Measurements from ENCODE around the gene ARRDC2. TPM values are rescaled to one million over a fixed set of nuclear protein-coding genes. Genes with fewer than 3 reads are reported as not detected.
"Not testable (repeated sequence)": the region's sequence is repeated elsewhere in the genome, so short reads cannot be mapped to it uniquely, and the experiment has no call there.

ARRDC2 gene
- total RNA-seq, 2 donors from 2014 or later: 32.0 to 98.0 TPM

DNA sequence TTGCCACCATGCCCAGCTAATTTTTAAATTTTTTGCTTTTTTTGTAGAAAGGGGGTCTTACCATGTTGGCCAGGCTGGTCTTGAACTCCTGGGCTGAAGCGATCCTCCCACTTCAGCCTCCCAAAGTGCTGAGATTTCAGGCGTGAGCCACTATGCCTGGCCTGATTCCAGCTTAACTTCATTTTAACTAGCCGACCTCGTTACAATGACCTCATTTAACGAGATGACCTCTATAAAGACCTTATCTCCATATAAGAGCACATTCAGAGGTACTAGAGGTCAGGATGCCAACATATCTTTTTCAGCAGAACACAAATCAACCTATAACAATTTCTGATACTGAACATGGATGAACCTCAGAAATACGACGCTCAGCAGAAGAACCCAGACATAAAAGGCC lies 30.5 kb upstream of the ARRDC2 start:
- H3K9me3 Mint-ChIP-seq: no peaks in the 10 kb centered on the region
- no peak overlapping the region for H3K4me3 Mint-ChIP-seq
- no peaks in the 10 kb centered on the region for H3K4me1 Mint-ChIP-seq
- H3K36me3 Mint-ChIP-seq (ENCODE audit: low read depth): no peaks in the 10 kb centered on the region
- no peak overlapping the region for H3K27ac Mint-ChIP-seq
- no peak for ATAC-seq (replicated peaks)
- H3K27me3 Mint-ChIP-seq: peaks cover 9% of the 10 kb centered on the region

DNA sequence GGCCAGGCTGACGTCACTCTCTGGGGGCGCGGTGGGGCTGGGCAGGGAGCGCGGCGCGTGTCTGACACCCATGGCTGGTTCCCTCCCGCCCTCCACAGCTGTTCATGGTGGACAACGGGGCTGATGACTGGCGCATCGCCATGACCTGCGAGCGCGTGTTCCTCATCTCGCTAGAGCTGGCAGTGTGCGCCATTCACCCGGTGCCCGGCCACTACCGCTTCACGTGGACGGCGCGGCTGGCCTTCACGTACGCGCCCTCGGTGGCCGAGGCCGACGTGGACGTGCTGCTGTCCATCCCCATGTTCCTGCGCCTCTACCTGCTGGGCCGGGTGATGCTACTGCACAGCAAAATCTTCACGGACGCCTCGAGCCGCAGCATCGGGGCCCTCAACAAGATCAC lies 26.4 kb upstream of the ARRDC2 start:
- Mint-ChIP-seq H3K4me3 (no peak overlapping the region), H3K27me3 (peaks cover 9% of the 10 kb centered on the region), H3K9me3 (no peaks in the 10 kb centered on the region), H3K4me1 (peaks cover 5% of the 10 kb centered on the region), H3K27ac (no peak overlapping the region), H3K36me3 (ENCODE audit: low read depth) (no peaks in the 10 kb centered on the region)
- ATAC-seq (replicated peaks): no peak

DNA sequence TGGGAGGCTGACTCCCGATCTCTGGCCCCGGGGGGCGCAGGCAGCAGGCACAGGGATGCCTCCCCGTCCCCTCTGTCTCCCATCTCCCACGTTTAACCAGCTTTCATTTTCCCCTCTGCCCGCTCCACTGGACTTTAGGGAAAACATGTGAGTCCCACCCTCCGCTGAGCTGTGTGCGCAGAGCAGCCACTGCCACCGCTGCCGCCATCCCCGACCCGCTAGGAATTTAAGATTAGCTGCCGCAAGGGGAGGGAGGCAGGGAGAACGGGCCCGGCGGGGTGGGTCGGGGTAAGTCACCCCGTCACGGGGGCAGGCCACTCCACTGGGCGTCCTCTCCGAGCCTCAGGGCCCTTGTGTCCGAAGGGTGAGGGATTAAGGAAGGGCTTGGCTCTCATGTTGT lies 25.5 kb upstream of the ARRDC2 start:
- H3K4me1 Mint-ChIP-seq: peaks cover 5% of the 10 kb centered on the region
- no peak for ATAC-seq (replicated peaks)
- H3K9me3 Mint-ChIP-seq: no peaks in the 10 kb centered on the region
- no peaks in the 10 kb centered on the region for H3K36me3 Mint-ChIP-seq (ENCODE audit: low read depth)
- H3K27ac Mint-ChIP-seq: no peak overlapping the region
- peaks cover 9% of the 10 kb centered on the region for H3K27me3 Mint-ChIP-seq
- H3K4me3 Mint-ChIP-seq: no peak overlapping the region

DNA sequence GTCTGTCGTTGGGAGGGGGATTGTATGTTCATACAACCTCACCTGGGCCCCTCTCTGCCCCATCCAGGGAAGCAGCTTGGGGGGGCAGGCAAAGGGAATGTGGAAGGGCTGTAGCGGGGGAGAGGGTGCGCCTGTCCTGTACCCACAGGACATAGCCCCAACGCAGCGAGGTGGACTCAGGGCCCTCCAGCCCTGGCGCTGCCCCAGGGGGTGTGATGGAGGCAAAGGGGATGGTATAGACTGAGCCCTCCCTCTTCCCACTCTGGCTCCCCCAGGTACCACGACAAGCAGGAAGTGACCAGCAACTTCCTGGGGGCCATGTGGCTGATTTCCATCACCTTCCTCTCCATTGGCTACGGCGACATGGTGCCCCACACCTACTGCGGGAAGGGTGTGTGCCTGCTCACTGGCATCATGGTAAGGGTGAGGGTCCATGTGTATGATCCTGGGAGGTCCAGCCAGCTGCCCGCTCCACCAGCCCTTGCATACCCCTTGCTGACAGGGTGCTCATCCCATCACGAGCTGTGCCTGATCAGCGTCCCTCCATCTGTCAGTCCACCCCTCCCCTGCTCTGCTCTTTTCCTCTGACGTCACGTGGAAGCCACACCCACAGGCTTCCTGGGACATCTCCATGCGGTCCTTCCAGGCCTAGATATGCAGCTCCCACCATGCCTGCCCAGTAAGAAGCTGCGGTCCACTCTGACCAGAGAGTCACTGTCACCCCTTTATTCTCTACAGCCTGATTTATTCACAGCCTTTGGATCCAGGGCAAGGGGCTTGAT lies 22.7 kb upstream of the ARRDC2 start:
- Mint-ChIP-seq H3K9me3 (no peaks in the 10 kb centered on the region), H3K27me3 (peaks cover 8% of the 10 kb centered on the region), H3K27ac (peak overlapping the region; percentile 73), H3K4me3 (no peak overlapping the region), H3K4me1 (peaks cover 5% of the 10 kb centered on the region), H3K36me3 (ENCODE audit: low read depth) (no peaks in the 10 kb centered on the region)
- ATAC-seq (replicated peaks): no peak

DNA sequence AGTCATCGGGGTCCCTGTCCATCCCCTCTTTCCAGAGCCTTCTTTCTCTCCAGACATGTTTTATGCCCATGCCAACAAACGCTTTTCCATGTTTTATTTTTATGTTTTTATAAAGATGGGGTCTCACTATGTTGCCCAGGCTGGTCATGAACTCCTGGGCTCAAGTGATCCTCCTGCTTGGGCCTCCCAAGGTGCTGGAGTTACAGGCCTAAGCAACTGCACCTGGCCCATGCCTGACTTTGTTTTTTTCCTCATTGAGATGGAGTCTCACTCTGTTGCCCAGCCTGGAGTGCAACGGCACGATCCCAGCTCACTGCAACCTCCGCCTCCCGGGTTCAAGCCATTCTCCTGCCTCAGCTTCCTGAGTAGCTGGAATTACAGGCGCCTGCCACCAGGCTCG lies 21.4 kb upstream of the ARRDC2 start:
- not testable (repeated sequence) for H3K27me3 Mint-ChIP-seq; H3K9me3 Mint-ChIP-seq; ATAC-seq (replicated peaks); H3K27ac Mint-ChIP-seq; H3K36me3 Mint-ChIP-seq (ENCODE audit: low read depth); H3K4me3 Mint-ChIP-seq; H3K4me1 Mint-ChIP-seq

DNA sequence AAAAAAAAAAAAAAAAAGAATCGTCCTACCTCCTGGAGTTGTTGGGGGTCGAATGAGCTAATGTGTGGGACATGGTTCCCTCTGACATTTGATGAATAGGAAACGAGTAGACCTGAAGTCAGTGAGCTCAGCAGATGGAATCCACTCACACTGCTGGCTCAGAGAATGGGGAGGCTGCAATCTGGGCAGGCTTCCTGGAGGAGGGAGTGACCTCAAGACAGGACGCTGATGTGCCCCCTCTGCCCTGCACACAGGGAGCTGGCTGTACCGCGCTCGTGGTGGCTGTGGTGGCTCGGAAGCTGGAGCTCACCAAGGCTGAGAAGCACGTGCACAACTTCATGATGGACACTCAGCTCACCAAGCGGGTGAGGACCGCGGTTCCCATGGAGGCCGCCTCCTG lies 19.8 kb upstream of the ARRDC2 start:
- Mint-ChIP-seq H3K9me3 (no peaks in the 10 kb centered on the region), H3K36me3 (ENCODE audit: low read depth) (no peaks in the 10 kb centered on the region), H3K27ac (no peak overlapping the region), H3K27me3 (no peaks in the 10 kb centered on the region), H3K4me3 (no peak overlapping the region), H3K4me1 (peaks cover 5% of the 10 kb centered on the region)
- ATAC-seq (replicated peaks): no peak

DNA sequence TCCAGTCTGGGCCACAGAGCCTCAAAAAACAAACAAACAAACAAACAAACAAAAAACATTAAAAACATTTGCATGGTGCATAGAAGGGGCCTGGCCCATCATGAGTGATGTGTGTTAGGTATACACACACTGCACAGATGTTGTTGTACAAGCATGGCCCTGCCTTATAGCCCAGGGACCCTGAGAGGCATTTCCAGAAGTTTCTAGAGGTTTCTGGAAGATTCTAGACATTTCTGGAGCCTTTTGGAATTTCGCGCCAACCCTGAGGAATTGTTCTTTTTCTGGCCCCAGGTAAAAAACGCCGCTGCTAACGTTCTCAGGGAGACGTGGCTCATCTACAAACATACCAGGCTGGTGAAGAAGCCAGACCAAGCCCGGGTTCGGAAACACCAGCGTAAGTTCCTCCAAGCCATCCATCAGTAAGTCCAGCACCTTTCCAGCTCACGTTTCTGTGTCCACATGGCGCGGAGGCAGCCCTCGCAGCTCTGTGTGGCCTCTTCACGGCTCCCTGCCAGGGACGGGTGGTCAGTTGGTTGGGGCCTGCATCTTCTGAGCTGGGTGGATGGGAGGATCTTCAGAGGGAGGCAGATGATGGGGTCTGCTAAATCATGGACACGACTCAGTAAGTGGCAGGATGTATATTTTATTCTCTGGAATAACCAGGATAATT lies 18.4 kb upstream of the ARRDC2 start:
- H3K27me3 Mint-ChIP-seq: no peaks in the 10 kb centered on the region
- no peak overlapping the region for H3K27ac Mint-ChIP-seq
- peaks cover 5% of the 10 kb centered on the region for H3K4me1 Mint-ChIP-seq
- H3K4me3 Mint-ChIP-seq: no peak overlapping the region
- no peaks in the 10 kb centered on the region for H3K36me3 Mint-ChIP-seq (ENCODE audit: low read depth)
- H3K9me3 Mint-ChIP-seq: no peaks in the 10 kb centered on the region
- no peak for ATAC-seq (replicated peaks)

DNA sequence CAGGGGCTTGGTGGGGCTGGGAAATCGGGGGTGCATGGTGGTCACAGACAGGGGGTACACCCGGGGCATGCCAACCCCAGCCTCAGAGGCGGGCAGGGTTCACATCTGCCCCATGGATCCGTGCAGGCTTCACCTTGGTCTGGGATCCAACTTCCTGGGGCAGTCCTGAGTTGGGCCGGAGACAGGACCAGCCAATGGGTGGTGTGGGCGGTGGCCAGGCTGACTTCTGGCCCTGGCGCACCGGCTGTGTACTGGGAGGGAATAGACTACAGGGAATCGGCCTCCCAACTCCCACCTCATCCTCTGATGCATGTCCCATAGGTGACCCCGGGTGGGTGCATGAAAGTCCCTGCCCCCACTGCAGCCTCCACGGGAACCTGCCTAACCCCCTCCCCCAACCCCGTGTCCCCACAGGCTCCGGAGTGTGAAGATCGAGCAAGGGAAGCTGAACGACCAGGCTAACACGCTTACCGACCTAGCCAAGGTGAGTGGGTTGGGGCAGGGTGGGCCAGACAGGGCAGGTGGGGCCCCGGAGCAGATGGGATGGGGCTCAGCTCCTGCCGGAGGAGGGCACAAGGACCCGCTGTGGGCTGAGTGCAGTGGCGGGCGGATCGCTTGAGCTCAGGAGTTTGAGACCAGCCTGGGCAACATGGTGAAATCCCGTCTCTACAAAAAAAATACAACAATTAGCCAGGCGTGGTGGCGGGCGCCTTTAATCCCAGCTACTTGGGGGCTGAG lies 14.7 kb upstream of the ARRDC2 start:
- Mint-ChIP-seq H3K9me3 (no peaks in the 10 kb centered on the region), H3K36me3 (ENCODE audit: low read depth) (no peaks in the 10 kb centered on the region)
- ATAC-seq (replicated peaks): no peak

DNA sequence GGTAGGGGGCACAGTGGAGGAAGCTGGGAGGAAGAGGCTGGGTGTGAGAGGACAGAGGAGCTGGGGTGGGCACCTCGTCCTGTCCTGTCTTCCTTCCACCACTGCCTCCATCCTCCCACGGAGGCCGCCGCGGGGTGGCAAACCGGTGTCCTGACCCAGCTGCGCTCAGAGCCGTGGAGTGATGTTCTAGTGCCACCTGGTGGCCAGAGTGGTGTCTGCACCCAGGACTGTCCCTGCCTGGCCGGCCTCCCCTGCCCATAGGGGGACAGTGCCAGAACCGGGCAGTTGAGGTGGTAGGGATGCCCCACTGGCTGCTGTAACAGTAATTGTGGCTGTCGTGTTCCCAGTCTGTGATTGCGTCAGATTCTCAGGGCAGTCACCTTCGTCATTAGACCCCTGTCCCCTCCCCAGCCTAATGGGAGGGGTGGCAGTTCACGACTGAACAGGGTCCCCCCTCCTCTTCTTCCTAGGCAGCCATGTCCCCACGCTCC lies 11.1 kb upstream of the ARRDC2 start:
- ATAC-seq (replicated peaks): peak; percentile 53
- Mint-ChIP-seq H3K4me1 (no peaks in the 10 kb centered on the region), H3K27ac (peak overlapping the region; percentile 50), H3K4me3 (no peak overlapping the region), H3K36me3 (ENCODE audit: low read depth) (peaks cover 14% of the 10 kb centered on the region), H3K9me3 (no peaks in the 10 kb centered on the region), H3K27me3 (no peaks in the 10 kb centered on the region)

More for the DNA sequence above, 14.7 kb upstream of the ARRDC2 start:
- Mint-ChIP-seq H3K27ac (no peak overlapping the region), H3K4me3 (no peak overlapping the region), H3K4me1 (no peaks in the 10 kb centered on the region), H3K27me3 (no peaks in the 10 kb centered on the region)

DNA sequence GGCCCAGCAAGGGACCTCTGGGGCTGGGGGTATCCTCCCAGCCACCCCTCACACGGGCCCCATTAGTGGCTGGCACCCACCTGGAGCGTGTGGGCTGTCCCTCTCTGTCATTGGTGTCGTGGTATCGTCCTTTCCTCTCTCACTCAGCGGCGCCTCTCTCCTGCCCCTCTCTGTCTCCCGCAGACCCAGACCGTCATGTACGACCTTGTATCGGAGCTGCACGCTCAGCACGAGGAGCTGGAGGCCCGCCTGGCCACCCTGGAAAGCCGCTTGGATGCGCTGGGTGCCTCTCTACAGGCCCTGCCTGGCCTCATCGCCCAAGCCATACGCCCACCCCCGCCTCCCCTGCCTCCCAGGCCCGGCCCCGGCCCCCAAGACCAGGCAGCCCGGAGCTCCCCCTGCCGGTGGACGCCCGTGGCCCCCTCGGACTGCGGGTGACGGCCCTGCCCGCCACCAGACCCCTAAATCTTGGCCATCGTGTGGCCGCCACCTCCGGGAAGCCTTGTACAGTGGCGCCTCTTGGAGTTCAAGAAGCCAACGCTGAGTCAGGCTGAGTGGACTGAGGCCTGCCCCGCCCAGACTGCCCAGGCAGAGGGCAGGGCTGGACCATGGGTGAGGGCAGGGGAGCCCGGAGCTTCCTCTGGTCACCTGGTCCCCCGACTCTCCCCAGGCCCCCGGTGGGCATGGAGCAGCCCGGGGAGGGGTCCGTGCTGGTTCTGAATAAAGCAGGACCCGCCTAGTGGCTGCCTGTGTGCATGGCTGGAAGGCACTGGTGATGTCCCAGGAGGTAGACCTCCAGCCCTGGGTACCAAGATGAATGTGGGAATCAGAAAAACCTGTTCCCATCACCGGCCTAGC lies 9.8 kb upstream of the ARRDC2 start:
- Mint-ChIP-seq H3K36me3 (ENCODE audit: low read depth) (peaks cover 27% of the 10 kb centered on the region), H3K27ac (no peak overlapping the region), H3K4me3 (no peak overlapping the region), H3K9me3 (no peaks in the 10 kb centered on the region), H3K27me3 (no peaks in the 10 kb centered on the region), H3K4me1 (no peaks in the 10 kb centered on the region)
- no peak for ATAC-seq (replicated peaks)

DNA sequence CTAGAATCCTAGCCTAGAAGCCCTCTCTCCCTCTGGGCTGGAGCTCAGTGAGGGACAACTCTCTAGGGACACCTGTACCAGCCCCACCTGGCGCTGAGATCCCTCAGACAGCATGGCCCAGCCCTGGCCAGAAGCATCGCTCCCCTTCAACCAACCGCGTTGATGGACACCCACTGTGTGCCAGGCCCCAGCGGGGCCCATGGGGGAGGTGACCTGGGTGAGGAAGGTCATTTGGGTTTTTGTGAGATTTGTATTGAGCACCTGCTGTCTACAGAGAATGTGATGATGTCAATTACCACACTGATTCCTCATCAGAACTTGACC lies 9.2 kb upstream of the ARRDC2 start:
- Mint-ChIP-seq H3K27ac (no peak overlapping the region), H3K36me3 (ENCODE audit: low read depth) (peaks cover 31% of the 10 kb centered on the region), H3K4me3 (peak overlapping the region; percentile 32), H3K9me3 (no peaks in the 10 kb centered on the region), H3K4me1 (no peaks in the 10 kb centered on the region), H3K27me3 (no peaks in the 10 kb centered on the region)
- no peak for ATAC-seq (replicated peaks)

DNA sequence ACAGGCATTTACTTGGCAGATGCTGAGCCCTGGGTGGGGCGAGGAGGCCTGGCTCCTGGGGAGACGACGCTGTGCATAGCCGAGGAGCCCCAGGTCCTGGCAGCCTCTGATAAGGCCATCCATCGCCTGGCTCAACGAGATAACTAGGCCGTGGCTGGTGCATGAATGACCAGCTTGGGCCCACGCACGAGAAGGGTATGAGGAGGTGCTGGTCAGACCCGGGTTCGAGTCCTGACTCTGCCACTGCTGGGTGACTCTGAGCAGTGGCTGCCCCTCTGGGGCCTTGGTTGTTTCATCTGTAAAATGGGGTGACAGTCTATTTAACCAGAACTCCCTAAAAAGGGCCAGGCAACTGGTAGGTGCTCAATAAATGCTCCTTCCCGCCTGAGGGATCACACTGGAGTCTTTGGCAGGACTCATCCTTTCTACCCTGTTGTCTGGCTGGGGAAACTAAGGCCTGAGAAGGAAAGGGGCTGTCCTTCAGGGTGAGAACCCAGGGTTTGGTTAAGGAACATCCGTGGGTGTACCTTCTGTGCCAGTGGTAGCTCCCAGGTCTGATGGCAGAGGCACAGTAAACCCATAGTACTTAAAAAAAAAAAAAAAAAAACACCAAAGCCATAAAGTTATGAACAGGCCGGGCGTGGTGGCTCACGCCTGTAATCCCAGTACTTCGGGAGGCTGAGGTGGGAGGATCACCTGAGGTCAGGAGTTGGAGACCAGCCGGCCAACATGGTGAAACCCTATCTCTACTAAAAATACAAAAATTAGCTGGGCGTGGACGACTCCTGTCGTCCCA lies 8.1 kb upstream of the ARRDC2 start:
- H3K27ac Mint-ChIP-seq: peak overlapping the region; percentile 88
- H3K27me3 Mint-ChIP-seq: no peaks in the 10 kb centered on the region
- no peaks in the 10 kb centered on the region for H3K4me1 Mint-ChIP-seq
- peaks cover 35% of the 10 kb centered on the region for H3K36me3 Mint-ChIP-seq (ENCODE audit: low read depth)
- peak overlapping the region; percentile 79 for H3K4me3 Mint-ChIP-seq
- no peak for ATAC-seq (replicated peaks)
- no peaks in the 10 kb centered on the region for H3K9me3 Mint-ChIP-seq

DNA sequence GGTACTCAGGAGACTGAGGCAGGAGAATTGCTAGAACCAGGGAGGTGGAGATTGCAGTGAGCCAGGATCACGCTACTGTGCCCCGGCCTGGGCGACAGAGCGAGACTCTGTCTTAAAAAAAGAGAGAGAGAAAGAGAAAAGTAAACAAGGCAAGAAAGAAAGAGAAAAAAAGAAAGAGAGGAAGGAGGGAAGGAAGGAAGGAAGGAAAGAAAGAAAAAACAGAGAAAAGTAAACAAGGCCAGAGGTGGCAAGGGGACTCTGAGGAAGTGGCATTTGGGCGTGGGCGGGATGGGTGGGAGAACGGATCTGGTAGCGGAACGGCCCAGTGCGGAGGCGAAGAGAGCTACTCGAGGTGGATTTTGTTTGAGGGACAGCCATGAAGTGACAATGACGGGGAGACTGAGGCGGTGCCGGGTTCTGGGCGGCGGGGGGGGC lies 7.5 kb upstream of the ARRDC2 start:
- Mint-ChIP-seq H3K27me3 (no peaks in the 10 kb centered on the region), H3K36me3 (ENCODE audit: low read depth) (peaks cover 38% of the 10 kb centered on the region)
- peak; percentile 7 for ATAC-seq (replicated peaks)

More for the DNA sequence above, 7.5 kb upstream of the ARRDC2 start:
- no peaks in the 10 kb centered on the region for H3K9me3 Mint-ChIP-seq
- H3K27ac Mint-ChIP-seq: peak overlapping the region; percentile 88
- H3K4me1 Mint-ChIP-seq: no peaks in the 10 kb centered on the region
- H3K4me3 Mint-ChIP-seq: peak overlapping the region; percentile 79
